ENCODE results near the gene EI24. TPM values are rescaled to one million over a fixed set of nuclear protein-coding genes. Genes with fewer than 3 reads are reported as not detected.

The EI24 gene
- total and polyA plus RNA-seq, 7 donors, result 46.2 to 109 (median 76.2) TPM

DNA sequence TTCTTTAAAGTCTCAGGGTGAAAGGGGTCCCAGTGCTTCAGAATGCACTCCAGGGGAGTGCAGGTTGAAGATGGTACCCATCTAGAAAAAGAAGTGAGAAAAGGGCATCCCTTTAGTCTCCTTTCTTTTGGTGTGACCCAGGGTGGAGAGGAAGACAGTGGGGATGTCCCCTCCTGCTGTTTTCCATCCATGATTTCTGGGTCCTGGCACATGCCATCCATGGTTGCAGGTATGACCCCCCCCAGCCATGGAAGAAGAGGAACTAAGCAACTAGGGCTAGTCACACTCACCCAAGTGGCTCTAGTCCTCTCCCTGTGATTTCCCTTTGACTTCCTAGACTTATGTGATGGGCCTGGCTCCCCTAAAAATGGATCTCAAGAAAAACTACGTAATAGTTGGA lies 15.9 kb upstream of the EI24 start:
- intact Hi-C loops (cut with DNase I), result no loop called here
- no peak overlapping the region for H3K27ac ChIP-seq
- no peaks in the 10 kb centered on the region for H3K4me1 ChIP-seq
- TF ChIP-seq POLR2A (IDR thresholded peaks at IDR 0.05) (no peak), POLR2AphosphoS5 (IDR thresholded peaks at IDR 0.05) (no peak), EP300 (IDR thresholded peaks at IDR 0.05) (no peak), CTCF (IDR thresholded peaks at IDR 0.05) (no peak)
- H3K4me3 ChIP-seq, result no peak overlapping the region
- WGBS, 2 donors, result 93 to 96% methylated on average over 1 of the region's 1 CpG
- no peaks in the 10 kb centered on the region for H3K27me3 ChIP-seq
- DNase-seq, result no peak
- peaks cover 0 to 23% (median 4%) of the 10 kb centered on the region in 4 donors for H3K9me3 ChIP-seq
- H3K36me3 ChIP-seq, result no peaks in the 10 kb centered on the region

DNA sequence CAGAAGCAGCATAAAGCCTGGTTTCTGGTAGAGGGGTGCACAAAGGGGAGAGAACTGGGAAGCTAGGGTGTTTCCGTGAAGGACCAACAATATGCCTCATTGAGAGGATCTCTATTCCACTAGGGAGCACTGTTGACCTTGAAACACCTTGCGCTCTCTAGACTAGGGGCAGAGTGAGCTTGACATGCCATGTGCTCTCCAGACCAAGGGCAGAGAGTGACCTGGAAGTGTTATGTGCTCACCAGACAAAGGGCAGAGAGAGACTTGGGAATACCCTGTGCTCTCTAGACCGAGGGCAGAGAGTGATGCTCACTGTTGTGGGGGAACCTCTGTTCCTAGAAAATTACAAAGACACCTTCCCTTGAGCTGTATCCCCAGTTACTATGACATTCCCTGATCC lies 15.2 kb upstream of the EI24 start:
- Histone ChIP-seq H3K9me3 (peaks cover 0 to 23% (median 4%) of the 10 kb centered on the region in 4 donors), H3K4me1 (no peaks in the 10 kb centered on the region), H3K27me3 (no peaks in the 10 kb centered on the region), H3K36me3 (no peaks in the 10 kb centered on the region), H3K4me3 (no peak overlapping the region), H3K27ac (no peak overlapping the region)
- intact Hi-C loops (cut with DNase I), result no loop called here
- no peak for DNase-seq
- 82 to 86% methylated on average over 3 of the region's 3 CpGs for WGBS, 2 donors
- TF ChIP-seq POLR2A (IDR thresholded peaks at IDR 0.05), result no peak
- TF ChIP-seq CTCF (IDR thresholded peaks at IDR 0.05), result no peak
- no peak for TF ChIP-seq POLR2AphosphoS5 (IDR thresholded peaks at IDR 0.05)
- no peak for TF ChIP-seq EP300 (IDR thresholded peaks at IDR 0.05)

GRCh38 chr11:125559888-125560287 lies 9.4 kb upstream of the EI24 start:
- intact Hi-C loops (cut with DNase I), result loop anchor here (10.0 kb wide), 1 partner anchor 315 kb away; no protein-coding TSS in a partner anchor
- TF ChIP-seq CTCF (IDR thresholded peaks at IDR 0.05), result no peak
- TF ChIP-seq EP300 (IDR thresholded peaks at IDR 0.05), result no peak
- no peak for TF ChIP-seq POLR2A (IDR thresholded peaks at IDR 0.05)
- no peak for TF ChIP-seq POLR2AphosphoS5 (IDR thresholded peaks at IDR 0.05)
- Histone ChIP-seq H3K4me1 (no peaks in the 10 kb centered on the region), H3K4me3 (no peak overlapping the region), H3K27ac (no peak overlapping the region), H3K9me3 (no peaks in the 10 kb centered on the region), H3K27me3 (no peaks in the 10 kb centered on the region), H3K36me3 (no peaks in the 10 kb centered on the region)
- no peak for DNase-seq
- 86 to 87% methylated on average over 3 of the region's 3 CpGs for WGBS, 2 donors

DNA sequence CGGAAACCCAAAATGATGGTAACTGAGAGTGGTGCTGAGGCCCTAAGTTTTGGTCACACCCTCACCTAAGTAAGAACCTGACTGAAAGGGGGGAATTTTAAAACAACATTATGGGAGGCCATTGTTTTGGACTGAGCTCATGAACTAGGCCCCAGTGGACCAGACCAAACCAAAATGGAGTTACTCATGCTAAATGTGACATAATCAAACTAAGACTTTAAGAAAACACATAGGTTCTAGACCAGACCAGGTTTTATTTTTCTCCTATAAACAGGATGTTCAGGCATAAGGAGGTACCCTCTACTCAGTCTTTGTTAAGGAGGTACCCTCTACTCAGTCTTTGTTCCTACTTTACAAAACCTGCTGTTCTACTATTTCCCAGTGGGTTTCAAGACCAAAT lies 7.4 kb upstream of the EI24 start:
- no peak overlapping the region for H3K4me3 ChIP-seq
- no peak for DNase-seq
- intact Hi-C loops (cut with DNase I), result loop anchor here (10.0 kb wide), 1 partner anchor 313 kb away; no protein-coding TSS in a partner anchor
- no peaks in the 10 kb centered on the region for H3K36me3 ChIP-seq
- H3K27me3 ChIP-seq, result no peaks in the 10 kb centered on the region
- WGBS, 2 donors, result 96 to 98% methylated on average over 1 of the region's 1 CpG
- no peak overlapping the region for H3K27ac ChIP-seq
- no peaks in the 10 kb centered on the region for H3K4me1 ChIP-seq
- H3K9me3 ChIP-seq, result no peaks in the 10 kb centered on the region
- TF ChIP-seq EP300 (IDR thresholded peaks at IDR 0.05) (no peak), CTCF (IDR thresholded peaks at IDR 0.05) (no peak), POLR2AphosphoS5 (IDR thresholded peaks at IDR 0.05) (no peak), POLR2A (IDR thresholded peaks at IDR 0.05) (no peak)

GRCh38 chr11:125562430-125562829 lies 6.8 kb upstream of the EI24 start:
- Histone ChIP-seq H3K27ac (no peak overlapping the region), H3K36me3 (no peaks in the 10 kb centered on the region), H3K4me1 (no peaks in the 10 kb centered on the region), H3K4me3 (no peak overlapping the region), H3K9me3 (no peaks in the 10 kb centered on the region), H3K27me3 (no peaks in the 10 kb centered on the region)
- DNase-seq, result no peak
- 63 to 72% methylated on average over 4 of the region's 4 CpGs for WGBS, 2 donors
- intact Hi-C loops (cut with DNase I), result loop anchor here (10.0 kb wide), 1 partner anchor 312 kb away; no protein-coding TSS in a partner anchor
- no peak for TF ChIP-seq EP300 (IDR thresholded peaks at IDR 0.05)
- TF ChIP-seq POLR2A (IDR thresholded peaks at IDR 0.05), result no peak
- TF ChIP-seq CTCF (IDR thresholded peaks at IDR 0.05), result no peak
- no peak for TF ChIP-seq POLR2AphosphoS5 (IDR thresholded peaks at IDR 0.05)
